K562 (cell line): ENCODE results near the gene SMIM15. TPM values are rescaled to one million over a fixed set of nuclear protein-coding genes. Genes with fewer than 3 reads are reported as not detected.

Source experiments
- BCLAF1 ChIP-seq, 2 experiments: fragments of 450-650 bp in 1 of 2; IDR thresholded peaks; 2 replicates each; pipeline ENCODE4 v1.6.1; 2011 to 2017; ENCODE audit warnings: low read depth in 2 of 2, antibody characterized with exemption in 1 of 2, borderline replicate concordance in 1 of 2, low read length in 1 of 2, mild to moderate bottlenecking in 1 of 2, mixed read lengths in 1 of 2; ENCODE audit not compliant: control insufficient read depth in 1 of 2
- BRD9 ChIP-seq: fragments of 450-650 bp; IDR thresholded peaks from 2 replicates; pipeline ENCODE4 v1.6.1; 2018; ENCODE audit warnings: low read depth; ENCODE audit not compliant: partially characterized antibody
- CBX1 ChIP-seq: sonication (generic); IDR thresholded peaks from 2 replicates; pipeline ENCODE4 v1.6.1; 2016; ENCODE audit warnings: antibody characterized with exemption, low read depth, mild to moderate bottlenecking
- FOXA3 ChIP-seq, 2 experiments: fragments of 450-650 bp in 1 of 2; sonication (generic) in 1 of 2; formaldehyde crosslinking; IDR thresholded peaks in 1 of 2; conservative IDR thresholded peaks in 1 of 2; 2 replicates each; pipeline versions ENCODE4 v1.4.0 to v1.8.0; 2020 to 2022; ENCODE audit warnings: mild to moderate bottlenecking in 2 of 2, missing genetic modification reagents in 1 of 2
- MLX ChIP-seq, 2 experiments: fragments of 450-650 bp in 1 of 2; sonication (generic) in 1 of 2; formaldehyde crosslinking; conservative IDR thresholded peaks; 2 replicates each; pipeline versions ENCODE4 v1.4.0 to v1.8.1; 2020 to 2022; ENCODE audit warnings: mild to moderate bottlenecking in 1 of 2, missing genetic modification reagents in 1 of 2
- NBN ChIP-seq: fragments of 450-650 bp; IDR thresholded peaks from 2 replicates; pipeline ENCODE4 v1.6.1; 2016; ENCODE audit warnings: low read depth, mild to moderate bottlenecking
- PATZ1 ChIP-seq: fragments of 250-450 bp; sonication (Bioruptor Pico); IDR thresholded peaks from 2 replicates; pipeline ENCODE4 v1.5.0; 2020; ENCODE audit warnings: mild to moderate bottlenecking, borderline replicate concordance
- PHB ChIP-seq: fragments of 250-450 bp; sonication (Bioruptor Pico); IDR thresholded peaks from 2 replicates; pipeline ENCODE4 v1.5.0; 2021
- SMARCA5 ChIP-seq: fragments of 450-650 bp; IDR thresholded peaks from 2 replicates; pipeline ENCODE4 v1.6.1; 2016
- SMARCC2 ChIP-seq: fragments of 450-650 bp; IDR thresholded peaks from 2 replicates; pipeline ENCODE4 v1.6.1; 2017; ENCODE audit warnings: antibody characterized with exemption, moderate library complexity, mild to moderate bottlenecking, low read depth
- U2AF2 ChIP-seq: fragments of 200-400 bp; formaldehyde crosslinking; optimal IDR thresholded peaks from 2 replicates; pipeline ENCODE3; 2017; ENCODE audit warnings: low read depth, mild to moderate bottlenecking, low read length
- ZBTB7A ChIP-seq: IDR thresholded peaks from 2 replicates; pipeline ENCODE4 v1.6.1; 2011; ENCODE audit warnings: low read depth, mild to moderate bottlenecking, low read length, moderate library complexity, borderline replicate concordance; ENCODE audit not compliant: control insufficient read depth
- ZNF431 ChIP-seq: sonication (generic); formaldehyde crosslinking; IDR thresholded peaks from 2 replicates; pipeline ENCODE4 v1.8.0; 2022; ENCODE audit warnings: mild to moderate bottlenecking, missing genetic modification reagents
- ZNF609 ChIP-seq: sonication (generic); formaldehyde crosslinking; IDR thresholded peaks from 2 replicates; pipeline ENCODE4 v1.8.1; 2023; ENCODE audit warnings: missing genetic modification reagents, mild to moderate bottlenecking, borderline replicate concordance
- ZNF778 ChIP-seq: fragments of 450-650 bp; formaldehyde crosslinking; IDR thresholded peaks from 2 replicates; pipeline ENCODE4 v1.4.0; 2020; ENCODE audit warnings: mild to moderate bottlenecking, moderate library complexity
- polyA plus RNA-seq, 8 experiments: library from polyadenylated mRNA; depleted of rRNA in 4 of 8; stranded (reverse) in 5 of 8; unstranded in 3 of 8; fragments of >200 nt; fragmentation: Nextera tagmentation in 2 of 8; fragmentation: Illumina TruSeq in 1 of 8; extraction: Ambion mirVana in 2 of 8; extraction: Trizol in 1 of 8; gene quantifications; 2 replicates each; pipeline versions ENCODE4 v1.2.1 to v1.2.3, GENCODE V29; 2011 to 2014; ENCODE audit warnings: inconsistent platforms in 1 of 8, missing spikeins in 1 of 8
- total RNA-seq, 7 experiments: library from RNA; depleted of rRNA in 6 of 7; stranded (reverse); fragments of >200 nt in 6 of 7; fragmentation: Illumina TruSeq in 2 of 7; extraction: Trizol in 2 of 7; gene quantifications; 2 replicates each; pipeline versions ENCODE4 v1.2.1 to v1.2.3, GENCODE V29; 2011 to 2021; ENCODE audit warnings: low replicate concordance in 1 of 7

SMIM15 gene
- total and polyA plus RNA-seq, 9 of the 15 experiments (the other 6 are each of a cell fraction or from before 2014, with no cell fraction given) = 16.6 to 124 (median 82.0) TPM

GRCh38 chr5:61162010-61162831 is at the start of gene SMIM15 (continued):
- TF ChIP-seq CBX1 = peak; percentile 85
- TF ChIP-seq SMARCA5 = peak; percentile 50; the same call in 1 of the 2 replicates
- TF ChIP-seq U2AF2 = no peak
- no peak for TF ChIP-seq ZNF431 (CRISPR knock-in tag)
- TF ChIP-seq ZNF778 (CRISPR knock-in tag) = no peak
- TF ChIP-seq MLX (CRISPR knock-in tag; conservative IDR thresholded peaks at IDR 0.05) = 0 out of 4 replicates have a peak, but pooled peaks of 1 of the 2 experiments have one; percentile 43
- TF ChIP-seq SMARCC2 = no peak
- peak; percentile 68 for TF ChIP-seq BRD9
- TF ChIP-seq BCLAF1 (IDR thresholded peaks at IDR 0.05; ENCODE audit: borderline replicate concordance in 1 of 2, control insufficient read depth in 1 of 2, low read depth in 2 of 2, low read length in 1 of 2) = no peak
- no peak for TF ChIP-seq ZNF609 (CRISPR knock-in tag)
- TF ChIP-seq PHB (CRISPR knock-in tag) = no peak
- TF ChIP-seq FOXA3 (CRISPR knock-in tag; conservative IDR thresholded peaks at IDR 0.05 in 1 of 2, IDR thresholded peaks at IDR 0.05 in 1 of 2) = no peak
- TF ChIP-seq NBN = peak; percentile 61; the same call in 1 of the 2 replicates
- no peak for TF ChIP-seq PATZ1 (CRISPR knock-in tag)
- peak; percentile 96 for TF ChIP-seq ZBTB7A
